Small intestine (tissue), 7 donors: ENCODE measurements around the gene BAZ1B. TPM values are rescaled to one million over a fixed set of nuclear protein-coding genes. Genes with fewer than 3 reads are reported as not detected.

Experiments used
- DNase-seq, 2 donors: peaks; one replicate each; pipeline versions ENCODE4 v3.0.0 to v3.0.0-alpha.2; 2013
- FAIRE-seq: peaks from 2 replicates; lab custom pipeline; 2012; peaks lifted over from hg19 to GRCh38; lab: Jason Lieb, UNC
- H3K27ac ChIP-seq, 3 donors: one replicate each; pipeline ENCODE4 v1.5.1; 2013; ENCODE audit warnings: low read length in 2 of 3, mild to moderate bottlenecking in 2 of 3, control low read depth in 1 of 3, inconsistent platforms in 1 of 3, low read depth in 1 of 3, moderate library complexity in 1 of 3
- H3K27me3 ChIP-seq, 3 donors: one replicate each; pipeline ENCODE4 v1.6.1; 2013; ENCODE audit warnings: low read length in 3 of 3, inconsistent platforms in 1 of 3; ENCODE audit not compliant: control insufficient read depth in 3 of 3, insufficient read depth in 3 of 3
- H3K36me3 ChIP-seq, 3 donors: one replicate each; pipeline ENCODE4 v1.6.1; 2013; ENCODE audit warnings: low read length in 3 of 3, inconsistent platforms in 1 of 3, low read depth in 1 of 3, mild to moderate bottlenecking in 1 of 3, moderate library complexity in 1 of 3; ENCODE audit not compliant: control insufficient read depth in 3 of 3, insufficient read depth in 2 of 3
- H3K4me1 ChIP-seq, 3 donors: one replicate each; pipeline ENCODE4 v1.6.1; 2013; ENCODE audit warnings: low read length in 2 of 3, inconsistent platforms in 1 of 3, low read depth in 1 of 3, mild to moderate bottlenecking in 1 of 3, moderate library complexity in 1 of 3; ENCODE audit not compliant: control insufficient read depth in 3 of 3, insufficient read depth in 2 of 3
- H3K4me3 ChIP-seq, 3 donors: one replicate each; pipeline ENCODE4 v1.5.1; 2013; ENCODE audit warnings: low read length in 3 of 3, control low read depth in 1 of 3, inconsistent platforms in 1 of 3, low read depth in 1 of 3, mild to moderate bottlenecking in 1 of 3, moderate library complexity in 1 of 3
- H3K9me3 ChIP-seq, 2 donors: one replicate each; pipeline ENCODE4 v1.6.1; 2013; ENCODE audit warnings: low read depth in 1 of 2, low read length in 1 of 2; ENCODE audit not compliant: control insufficient read depth in 2 of 2, insufficient read depth in 1 of 2
- WGBS, 3 donors: extraction: QIAGEN DNeasy Blood & Tissue Kit; methylation state at CpG; one replicate each; pipeline ENCODE4 v1.1.7; 2013; 5-methylcytosine and 5-hydroxymethylcytosine counted together
- polyA plus RNA-seq, 4 donors: library from polyadenylated mRNA; stranded (reverse) in 3 of 4; unstranded in 1 of 4; fragments of 200-250 nt in 3 of 4; fragments of 120-200 nt in 1 of 4; gene quantifications; one replicate each; pipeline versions ENCODE4 v1.2.1 to v1.2.3, GENCODE V29; 2013
- donor health status: healthy with polysubstance abuse.
- donor health status: control.
- donor health status: control.
- donor health status: Bipolar disorder and iron deficiency.
- donor health status: healthy.

Gene BAZ1B
- polyA plus RNA-seq, 4 donors: 15.7 to 34.4 (median 23.2) TPM

DNA sequence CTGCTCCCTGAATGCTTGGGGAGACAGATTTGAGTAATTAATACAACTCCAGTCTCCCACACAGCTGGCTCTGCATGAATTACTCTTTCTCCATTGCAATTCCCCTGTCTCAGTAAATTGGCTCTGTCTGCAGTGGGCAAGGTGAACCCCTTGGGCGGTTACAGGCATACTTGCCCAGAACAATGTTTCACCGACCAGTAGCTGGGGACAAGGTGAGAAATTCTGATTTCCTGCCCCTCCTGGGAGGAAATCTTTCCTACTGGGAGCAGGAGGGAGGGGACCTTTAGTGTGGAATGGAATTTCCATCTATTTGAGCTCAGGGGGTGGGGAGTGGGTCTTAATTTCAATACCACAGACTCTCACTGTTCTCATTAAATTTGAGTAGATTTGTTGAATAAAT lies 130.7 kb downstream of the BAZ1B start:
- no peaks in the 10 kb centered on the region for H3K36me3 ChIP-seq
- no peak overlapping the region for H3K4me3 ChIP-seq
- peaks cover 0 to 6% (median 0%) of the 10 kb centered on the region in 3 donors for H3K27me3 ChIP-seq
- no peak for DNase-seq
- H3K9me3 ChIP-seq: peaks cover 0 to 33% of the 10 kb centered on the region in 2 donors
- H3K4me1 ChIP-seq: no peaks in the 10 kb centered on the region
- no peak for FAIRE-seq
- WGBS, 3 donors: 49 to 65% (median 52%) methylated on average over 2 of the region's 2 CpGs
- no peak overlapping the region for H3K27ac ChIP-seq

Other genes with a start within 250 kb of the BAZ1B start
- 10 to 100 TPM; 22.5 to 34.0 (median 30.8) TPM for gene NSUN5, start 213.5 kb downstream of the BAZ1B start, polyA plus RNA-seq
- gene TRIM50, start 194.2 kb downstream of the BAZ1B start, polyA plus RNA-seq: 1 to 10 TPM in 1 of 4 donors, under 1 TPM in 2, not detected in 1; 0.27 to 2.1 (median 0.54) TPM
- gene FKBP6, start 194.1 kb downstream of the BAZ1B start, polyA plus RNA-seq: under 1 TPM in 1 of 4 donors, not detected in 3; 0.06 TPM
- gene FZD9, start 88.5 kb downstream of the BAZ1B start, polyA plus RNA-seq: 1 to 10 TPM in 1 of 4 donors, under 1 TPM in 2, not detected in 1; 0.27 to 3.6 (median 0.30) TPM
- 10 to 100 TPM; 38.8 to 86.2 (median 64.3) TPM for gene BCL7B, start 35.4 kb upstream of the BAZ1B start, polyA plus RNA-seq
- gene TBL2, start 56.3 kb upstream of the BAZ1B start, polyA plus RNA-seq: 10 to 100 TPM in 2 of 4 donors, 1 to 10 TPM in 2; 5.4 to 40.1 (median 19.0) TPM
- 100 to 1,000 TPM in 3 of 4 donors, 10 to 100 TPM in 1; 95.8 to 208 (median 128) TPM for gene MLXIPL, start 102.2 kb upstream of the BAZ1B start, polyA plus RNA-seq
- 1 to 10 TPM; 2.6 to 4.2 (median 3.2) TPM for gene VPS37D, start 145.5 kb upstream of the BAZ1B start, polyA plus RNA-seq
- gene DNAJC30, start 161.2 kb upstream of the BAZ1B start, polyA plus RNA-seq: 10 to 100 TPM in 1 of 4 donors, 1 to 10 TPM in 3; 6.0 to 10.4 (median 7.8) TPM
- gene BUD23, start 161.3 kb upstream of the BAZ1B start, polyA plus RNA-seq: 10 to 100 TPM; 37.8 to 90.0 (median 61.7) TPM
- gene STX1A, start 197.4 kb upstream of the BAZ1B start, polyA plus RNA-seq: 10 to 100 TPM in 3 of 4 donors, 1 to 10 TPM in 1; 9.5 to 30.0 (median 14.6) TPM
- gene ABHD11, start 216.5 kb upstream of the BAZ1B start, polyA plus RNA-seq: 10 to 100 TPM; 53.0 to 93.3 (median 62.5) TPM
- gene CLDN3, start 248.0 kb upstream of the BAZ1B start, polyA plus RNA-seq: 100 to 1,000 TPM; 236 to 394 (median 308) TPM